GM23248 (cell line): Measurements from ENCODE around the gene GID4.

ENCODE experiments used
- EZH2 ChIP-seq: fragments of 200-600 bp; sonication (generic); IDR thresholded peaks from 2 replicates; pipeline ENCODE4 v1.6.1; 2018; ENCODE audit warnings: antibody characterized with exemption, mild to moderate bottlenecking; ENCODE audit not compliant: insufficient read depth, poor library complexity, severe bottlenecking
- EZH2phosphoT487 ChIP-seq: fragments of 200-600 bp; sonication (generic); IDR thresholded peaks from 2 replicates; pipeline ENCODE4 v1.6.1; 2018; ENCODE audit warnings: antibody characterized with exemption, moderate library complexity, mild to moderate bottlenecking, low read depth; ENCODE audit not compliant: insufficient read depth

DNA sequence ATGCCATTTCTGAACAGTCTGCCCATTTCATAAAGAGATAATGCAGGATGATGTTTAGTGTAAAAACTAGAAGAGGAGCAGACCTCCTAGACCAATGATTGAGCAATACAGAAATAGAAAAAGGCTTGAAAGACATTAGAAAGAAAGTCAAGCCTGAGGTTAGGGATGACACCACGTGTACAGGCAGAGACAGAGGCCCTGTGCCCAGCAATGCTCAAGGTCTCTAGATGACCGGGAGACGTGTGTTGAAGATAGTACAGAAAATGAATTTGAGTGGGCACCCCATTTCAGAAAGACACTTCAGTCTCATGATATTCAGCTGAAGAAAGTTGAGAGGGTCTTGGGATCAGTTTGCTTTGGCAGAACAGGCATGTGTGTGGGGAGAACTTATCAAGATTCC lies 5.4 kb downstream of the GID4 start:
- TF ChIP-seq EZH2, result no peak
- no peak for TF ChIP-seq EZH2phosphoT487
